B cell (primary cell): ENCODE results near the gene PTPRN2. TPM values are rescaled to one million over a fixed set of nuclear protein-coding genes. Genes with fewer than 3 reads are reported as not detected.

Experiments
- ATAC-seq: fragments of 200-7000 bp; cut with Tn5 transposase; one replicate; pipeline ENCODE4 v1.10.0; 2021; ENCODE audit warnings: low read depth, mild to moderate bottlenecking, moderate number of reproducible peaks, moderate library complexity
- CTCF ChIA-PET: fragments of 350-600 bp; sonication (Branson Sonifier 250); formaldehyde crosslinking; loops from one replicate; lab custom pipeline; 2021; ENCODE audit warnings: antibody characterized with exemption, inconsistent platforms; lab: Charles Lee
- POLR2A ChIA-PET: fragments of 350-600 bp; sonication (Branson Sonifier 250); formaldehyde crosslinking; loops from one replicate; lab custom pipeline; 2021; ENCODE audit warnings: antibody characterized with exemption; lab: Charles Lee
- DNase-seq: peaks from one replicate; pipeline ENCODE4 v3.0.0; 2013
- H2AFZ ChIP-seq: 2 replicates; pipeline ENCODE4 v1.6.1; 2012; ENCODE audit warnings: mild to moderate bottlenecking, low read depth, low read length; ENCODE audit not compliant: insufficient read depth, poor library complexity, severe bottlenecking
- H3K27ac ChIP-seq, 2 donors: 1 replicate in 1 of 2; 2 replicates in 1 of 2; pipeline ENCODE4 v1.5.1; 2012 to 2013; ENCODE audit warnings: low read length in 2 of 2, mild to moderate bottlenecking in 2 of 2, moderate library complexity in 1 of 2
- H3K27me3 ChIP-seq, 4 experiments: fragments of 200-600 bp in 1 of 4; sonication (generic) in 1 of 4; replicated peaks in 1 of 4; 1 replicate in 2 of 4; 2 replicates in 2 of 4; pipeline versions ENCODE4 v1.6.1 to v1.7.0; 2013 to 2016; ENCODE audit warnings: low read length in 3 of 4, mild to moderate bottlenecking in 2 of 4, mixed read lengths in 1 of 4, moderate library complexity in 1 of 4; ENCODE audit not compliant: insufficient read depth in 4 of 4, control insufficient read depth in 3 of 4; ENCODE audit errors: control extremely low read depth in 1 of 4
- H3K36me3 ChIP-seq, 2 experiments: replicated peaks in 1 of 2; 1 replicate in 1 of 2; 2 replicates in 1 of 2; pipeline versions ENCODE4 v1.6.1 to v1.7.1; 2013; ENCODE audit warnings: low read length in 1 of 2; ENCODE audit not compliant: insufficient read depth in 2 of 2, control insufficient read depth in 1 of 2; ENCODE audit errors: control extremely low read depth in 1 of 2, extremely low read depth in 1 of 2
- H3K4me1 ChIP-seq, 2 donors: fragments of 200-600 bp in 1 of 2; sonication (generic) in 1 of 2; 1 replicate in 1 of 2; 2 replicates in 1 of 2; pipeline versions ENCODE4 v1.5.1 to v1.6.1; 2013 to 2017; ENCODE audit warnings: low read length in 2 of 2; ENCODE audit not compliant: control insufficient read depth in 2 of 2, insufficient read depth in 2 of 2
- H3K4me2 ChIP-seq: replicated peaks from 2 replicates; pipeline ENCODE3; 2012; ENCODE audit warnings: mild to moderate bottlenecking, low read depth, low read length; ENCODE audit not compliant: poor library complexity, severe bottlenecking
- H3K4me3 ChIP-seq, 5 experiments: fragments of 200-600 bp in 1 of 5; sonication (generic) in 1 of 5; 1 replicate in 3 of 5; 2 replicates in 2 of 5; pipeline versions ENCODE4 v1.5.1 to v1.7.0; 2011 to 2016; ENCODE audit warnings: low read length in 4 of 5, mild to moderate bottlenecking in 4 of 5, low read depth in 2 of 5, control low read depth in 1 of 5, moderate library complexity in 1 of 5; ENCODE audit not compliant: insufficient read depth in 1 of 5; ENCODE audit errors: control extremely low read depth in 1 of 5, extremely low read depth in 1 of 5
- H3K79me2 ChIP-seq: fragments of 200-600 bp; sonication (generic); one replicate; pipeline ENCODE4 v1.6.0; 2016; ENCODE audit warnings: low read length; ENCODE audit not compliant: control insufficient read depth, insufficient read depth
- H3K9ac ChIP-seq: fragments of 200-600 bp; sonication (generic); 2 replicates; pipeline ENCODE4 v1.6.1; 2017; ENCODE audit warnings: mild to moderate bottlenecking, low read length, moderate library complexity
- H3K9me3 ChIP-seq, 3 donors: one replicate each; pipeline versions ENCODE4 v1.6.1 to v1.7.1; 2013; ENCODE audit warnings: low read length in 2 of 3; ENCODE audit not compliant: control insufficient read depth in 2 of 3, insufficient read depth in 1 of 3; ENCODE audit errors: control extremely low read depth in 1 of 3
- H4K20me1 ChIP-seq: 2 replicates; pipeline ENCODE4 v1.6.0; 2012; ENCODE audit warnings: mild to moderate bottlenecking, low read length; ENCODE audit not compliant: insufficient read depth, control insufficient read depth, poor library complexity, severe bottlenecking
- H3K27ac Mint-ChIP-seq: one replicate; pipeline ENCODE4 v1.8.0; 2021; ENCODE audit warnings: mixed read lengths
- H3K27me3 Mint-ChIP-seq: one replicate; pipeline ENCODE4 v1.8.0; 2021; ENCODE audit warnings: mixed read lengths
- H3K4me1 Mint-ChIP-seq: one replicate; pipeline ENCODE4 v1.8.0; 2021; ENCODE audit warnings: mixed read lengths
- H3K4me3 Mint-ChIP-seq: one replicate; pipeline ENCODE4 v1.8.0; 2021; ENCODE audit warnings: mixed read lengths
- H3K9me3 Mint-ChIP-seq: one replicate; pipeline ENCODE4 v1.8.0; 2022; ENCODE audit warnings: mixed read lengths; ENCODE audit not compliant: insufficient read depth
- CTCF ChIP-seq: fragments of 200-600 bp; IDR thresholded peaks from one replicate; pipeline ENCODE4 v1.8.0; 2022; ENCODE audit warnings: antibody characterized with exemption, mild to moderate bottlenecking
- EZH2 ChIP-seq: IDR thresholded peaks from 2 replicates; pipeline ENCODE4 v1.6.1; 2012; ENCODE audit warnings: borderline replicate concordance, low read depth, mild to moderate bottlenecking, moderate library complexity, low read length; ENCODE audit not compliant: insufficient read depth, poor library complexity, severe bottlenecking
- WGBS: methylation state at CpG from one replicate; pipeline ENCODE4 v1.1.5; 2013; ENCODE audit warnings: missing lambda C conversion rate; ENCODE audit not compliant: insufficient coverage; 5-methylcytosine and 5-hydroxymethylcytosine counted together
- intact Hi-C: fragments of 100-400 bp; cut with micrococcal nuclease; formaldehyde crosslinking; loops from one replicate; pipeline ENCODE4 v1.10.0; 2022
- polyA plus RNA-seq: library from polyadenylated mRNA; depleted of rRNA; stranded (reverse); fragments of >200 nt; gene quantifications from 2 replicates; pipeline ENCODE4 v1.2.3, GENCODE V29; 2012
- total RNA-seq, 2 donors: library from RNA; stranded (reverse); fragments of 120-200 nt in 1 of 2; gene quantifications; 1 replicate in 1 of 2; 2 replicates in 1 of 2; pipeline versions ENCODE4 v1.2.3 to v1.2.4, GENCODE V29; 2013 to 2022

The PTPRN2 gene
- total and polyA plus RNA-seq, 2 donors (not counting 1 experiment from before 2014, with no cell fraction given) = 2.0 to 5.0 TPM

- Histone ChIP-seq H3K79me2 (no peaks in the 10 kb centered on the region), H3K27ac (no peak overlapping the region), H3K4me1 (no peaks in the 10 kb centered on the region), H3K4me2 (no peak overlapping the region), H3K27me3 (no peaks in the 10 kb centered on the region), H4K20me1 (no peaks in the 10 kb centered on the region), H3K9me3 (peaks cover 0 to 54% (median 0%) of the 10 kb centered on the region in 3 donors), H2AFZ (no peak overlapping the region), H3K9ac (no peak overlapping the region), H3K36me3 (no peaks in the 10 kb centered on the region), H3K4me3 (no peak overlapping the region)
- 96% methylated on average over 4 of the region's 13 CpGs for WGBS
- POLR2A ChIA-PET = no interaction called here
- DNase-seq (no peak), ATAC-seq (no peak)
- intact Hi-C loops = no loop called here
- no peak overlapping the region for H3K4me3 Mint-ChIP-seq
- TF ChIP-seq CTCF (no peak), EZH2 (no peak)
- CTCF ChIA-PET = no interaction called here
- H3K27ac Mint-ChIP-seq = no peak overlapping the region
- H3K4me1 Mint-ChIP-seq = no peaks in the 10 kb centered on the region
- peaks cover 3% of the 10 kb centered on the region for H3K9me3 Mint-ChIP-seq
- H3K27me3 Mint-ChIP-seq = no peaks in the 10 kb centered on the region
These were observed 400.5 kb downstream of the PTPRN2 start for GRCh38 chr7:158186864-158187693.

- Histone ChIP-seq H4K20me1 (no peaks in the 10 kb centered on the region), H3K36me3 (no peaks in the 10 kb centered on the region), H3K9ac (no peak overlapping the region), H3K9me3 (peaks cover 0 to 47% (median 0%) of the 10 kb centered on the region in 3 donors), H3K4me1 (no peaks in the 10 kb centered on the region), H2AFZ (no peak overlapping the region), H3K79me2 (no peaks in the 10 kb centered on the region), H3K27me3 (no peaks in the 10 kb centered on the region), H3K27ac (no peak overlapping the region), H3K4me2 (no peak overlapping the region), H3K4me3 (no peak overlapping the region)
- ATAC-seq (no peak), DNase-seq (no peak)
- Mint-ChIP-seq H3K4me1 (no peaks in the 10 kb centered on the region), H3K27me3 (no peaks in the 10 kb centered on the region), H3K9me3 (peaks cover 3% of the 10 kb centered on the region), H3K4me3 (no peak overlapping the region), H3K27ac (no peak overlapping the region)
- 96% methylated on average over 9 of the region's 12 CpGs for WGBS
- CTCF ChIA-PET = no interaction called here
- intact Hi-C loops = no loop called here
- TF ChIP-seq EZH2 = no peak
- no peak for TF ChIP-seq CTCF
- POLR2A ChIA-PET = no interaction called here
These were observed 401.2 kb downstream of the PTPRN2 start for GRCh38 chr7:158186406-158186805.
